ENCODE results near the gene IBSP.

Gene IBSP

GRCh38 chr4:87838890-87839591, 39.7 kb downstream of the IBSP start:
- no peak for DNase-seq

- DNase-seq = no peak
Measured at GRCh38 chr4:87839592-87839946, 40.2 kb downstream of the IBSP start.

- DNase-seq = no peak
Measured at GRCh38 chr4:87840149-87840548, 40.8 kb downstream of the IBSP start.

- DNase-seq = no peak
Measured at GRCh38 chr4:87843936-87844335, 44.6 kb downstream of the IBSP start.

GRCh38 chr4:87844452-87844851, 45.1 kb downstream of the IBSP start:
- no peak for DNase-seq

GRCh38 chr4:87846226-87846625, 46.9 kb downstream of the IBSP start:
- no peak for DNase-seq

- DNase-seq = peak; percentile 61
Measured at GRCh38 chr4:87848622-87849351, 49.4 kb downstream of the IBSP start.

GRCh38 chr4:87849612-87850011, 50.3 kb downstream of the IBSP start:
- DNase-seq = no peak

- no peak for DNase-seq
Measured at GRCh38 chr4:87851332-87851731, 52.0 kb downstream of the IBSP start.

- DNase-seq = no peak
Measured at GRCh38 chr4:87851953-87852352, 52.6 kb downstream of the IBSP start.

- DNase-seq = no peak
Measured at GRCh38 chr4:87853108-87853507, 53.8 kb downstream of the IBSP start.

- no peak for DNase-seq
Measured at GRCh38 chr4:87853891-87854290, 54.5 kb downstream of the IBSP start.

- no peak for DNase-seq
Measured at GRCh38 chr4:87855559-87855958, 56.2 kb downstream of the IBSP start.

- DNase-seq = no peak
Measured at GRCh38 chr4:87856816-87857215, 57.5 kb downstream of the IBSP start.

GRCh38 chr4:87857789-87858188, 58.4 kb downstream of the IBSP start:
- no peak for DNase-seq

Data from right forelimb (tissue), 1 donor.